WERI-Rb-1 (cell line): ENCODE results near the gene TLK1.

Experiments
- DNase-seq: peaks from one replicate; pipeline ENCODE4 v3.0.0-alpha.2; 2020
- H3K27ac ChIP-seq: fragments of 250-450 bp; sonication (Bioruptor Pico); 2 replicates; pipeline ENCODE4 v1.5.1; 2020; ENCODE audit warnings: mild to moderate bottlenecking, moderate library complexity
- H3K27me3 ChIP-seq: fragments of 250-450 bp; sonication (Bioruptor Pico); 2 replicates; pipeline ENCODE4 v1.5.1; 2021; ENCODE audit warnings: mild to moderate bottlenecking, low read depth, moderate library complexity; ENCODE audit not compliant: insufficient read depth, severe bottlenecking
- H3K36me3 ChIP-seq: fragments of 250-450 bp; sonication (Bioruptor Pico); 2 replicates; pipeline ENCODE4 v1.5.1; 2020; ENCODE audit warnings: mild to moderate bottlenecking, moderate library complexity
- H3K4me3 ChIP-seq: 2 replicates; pipeline ENCODE4 v1.5.1; 2011; ENCODE audit warnings: low read depth, mild to moderate bottlenecking, control low read depth, low read length
- H3K9me3 ChIP-seq: fragments of 250-450 bp; sonication (Bioruptor Pico); 2 replicates; pipeline ENCODE4 v1.5.1; 2021; ENCODE audit warnings: mild to moderate bottlenecking, moderate library complexity; ENCODE audit not compliant: severe bottlenecking
- CTCF ChIP-seq: IDR thresholded peaks from 2 replicates; pipeline ENCODE4 v1.5.1; 2011; ENCODE audit warnings: low read depth, mild to moderate bottlenecking, control low read depth, inconsistent platforms, low read length

TLK1 gene

GRCh38 chr2:170969030-170969429 is 191.7 kb downstream of the TLK1 start:
- no peak overlapping the region for H3K4me3 ChIP-seq
- peaks cover 34% of the 10 kb centered on the region for H3K36me3 ChIP-seq
- no peak overlapping the region for H3K27ac ChIP-seq
- no peaks in the 10 kb centered on the region for H3K9me3 ChIP-seq
- no peak for TF ChIP-seq CTCF
- no peak for DNase-seq
- H3K27me3 ChIP-seq: no peaks in the 10 kb centered on the region

GRCh38 chr2:170968205-170969003 is 192.3 kb downstream of the TLK1 start:
- no peak for TF ChIP-seq CTCF
- Histone ChIP-seq H3K27ac (no peak overlapping the region), H3K36me3 (peaks cover 40% of the 10 kb centered on the region), H3K4me3 (no peak overlapping the region), H3K9me3 (no peaks in the 10 kb centered on the region), H3K27me3 (no peaks in the 10 kb centered on the region)
- DNase-seq: no peak

- Histone ChIP-seq H3K27ac (no peak overlapping the region), H3K9me3 (no peaks in the 10 kb centered on the region)
Observed at GRCh38 chr2:170967553-170967952, 193.1 kb downstream of the TLK1 start.

GRCh38 chr2:170966648-170967396 is 193.9 kb downstream of the TLK1 start:
- Histone ChIP-seq H3K27ac (no peak overlapping the region), H3K27me3 (no peaks in the 10 kb centered on the region), H3K4me3 (no peak overlapping the region), H3K36me3 (peaks cover 52% of the 10 kb centered on the region), H3K9me3 (no peaks in the 10 kb centered on the region)
- TF ChIP-seq CTCF: peak; percentile 66
- DNase-seq: peak; percentile 57

More at GRCh38 chr2:170967553-170967952, 193.1 kb downstream of the TLK1 start:
- no peak for DNase-seq
- Histone ChIP-seq H3K4me3 (no peak overlapping the region), H3K27me3 (no peaks in the 10 kb centered on the region), H3K36me3 (peaks cover 45% of the 10 kb centered on the region)
- no peak for TF ChIP-seq CTCF

GRCh38 chr2:170965446-170966225 is 195.1 kb downstream of the TLK1 start:
- Histone ChIP-seq H3K4me3 (no peak overlapping the region), H3K9me3 (no peaks in the 10 kb centered on the region), H3K27me3 (no peaks in the 10 kb centered on the region), H3K27ac (no peak overlapping the region), H3K36me3 (peaks cover 64% of the 10 kb centered on the region)
- no peak for TF ChIP-seq CTCF
- DNase-seq: no peak
